Activated CD8-positive, alpha-beta memory T cell treated with anti-CD3 and anti-CD28 coated beads, Interleukin-2, amount 50 U/mL, for 48 hours (primary cell): ENCODE results near the gene FAM187B.

Experiments
- DNase-seq: peaks from one replicate; pipeline ENCODE4 v3.0.0-alpha.2; 2020

The FAM187B gene

GRCh38 chr19:35231956-35232645, 3.6 kb upstream of the FAM187B start:
- peak; percentile 45 for DNase-seq

- DNase-seq, result peak; percentile 28
Observed at GRCh38 chr19:35229601-35230000, 1.1 kb upstream of the FAM187B start.

GRCh38 chr19:35226748-35227147, 1.8 kb downstream of the FAM187B start:
- peak; percentile 15 for DNase-seq

GRCh38 chr19:35225951-35226350, 2.6 kb downstream of the FAM187B start:
- DNase-seq, result peak; percentile 30

- peak; percentile 51 for DNase-seq
Observed at GRCh38 chr19:35224681-35225571, 3.6 kb downstream of the FAM187B start.

- peak; percentile 40 for DNase-seq
Observed at GRCh38 chr19:35223862-35224505, 4.6 kb downstream of the FAM187B start.

- DNase-seq, result peak; percentile 34
Observed at GRCh38 chr19:35223084-35223790, 5.3 kb downstream of the FAM187B start.

- peak; percentile 39 for DNase-seq
Observed at GRCh38 chr19:35222373-35223015, 6.0 kb downstream of the FAM187B start.

- DNase-seq, result peak; percentile 23
Observed at GRCh38 chr19:35220973-35221590, 7.5 kb downstream of the FAM187B start.

- DNase-seq, result peak; percentile 13
Observed at GRCh38 chr19:35220315-35220921, 8.1 kb downstream of the FAM187B start.

GRCh38 chr19:35219008-35219407, 9.5 kb downstream of the FAM187B start:
- DNase-seq, result no peak

GRCh38 chr19:35217649-35217990, 10.9 kb downstream of the FAM187B start:
- no peak for DNase-seq

GRCh38 chr19:35216833-35217648, 11.5 kb downstream of the FAM187B start:
- DNase-seq, result no peak

GRCh38 chr19:35216016-35216832, 12.3 kb downstream of the FAM187B start:
- no peak for DNase-seq

GRCh38 chr19:35214766-35215422, 13.6 kb downstream of the FAM187B start:
- no peak for DNase-seq

- DNase-seq, result peak; percentile 81
Observed at GRCh38 chr19:35213663-35214632, 14.6 kb downstream of the FAM187B start.

GRCh38 chr19:35212241-35212640, 16.3 kb downstream of the FAM187B start:
- DNase-seq, result peak; percentile 52
